Liver (tissue), 9 donors: ENCODE measurements around the gene DAP3. TPM values are rescaled to one million over a fixed set of nuclear protein-coding genes. Genes with fewer than 3 reads are reported as not detected.
"Not testable (repeated sequence)": the region's sequence is repeated elsewhere in the genome, so short reads cannot be mapped to it uniquely, and the experiment has no call there.

ENCODE experiments used
- DNase-seq: peaks from one replicate; pipeline ENCODE4 v3.0.0-alpha.2; 2017; ENCODE audit warnings: low spot score
- H3K27ac ChIP-seq, 2 donors: one replicate each; pipeline ENCODE4 v1.7.0; 2013; ENCODE audit warnings: inconsistent platforms in 2 of 2, low read length in 2 of 2, control low read depth in 1 of 2, low read depth in 1 of 2, mild to moderate bottlenecking in 1 of 2
- H3K27me3 ChIP-seq, 4 donors: one replicate each; pipeline versions ENCODE4 v1.6.1 to v1.7.0; 2013; ENCODE audit warnings: low read length in 3 of 4, inconsistent platforms in 1 of 4, mild to moderate bottlenecking in 1 of 4, moderate library complexity in 1 of 4; ENCODE audit not compliant: control insufficient read depth in 4 of 4, insufficient read depth in 4 of 4
- H3K36me3 ChIP-seq, 4 donors: one replicate each; pipeline versions ENCODE4 v1.6.1 to v1.7.0; 2013; ENCODE audit warnings: low read length in 3 of 4, mild to moderate bottlenecking in 3 of 4, low read depth in 1 of 4, moderate library complexity in 1 of 4; ENCODE audit not compliant: control insufficient read depth in 4 of 4, insufficient read depth in 3 of 4
- H3K4me1 ChIP-seq, 4 donors: one replicate each; pipeline versions ENCODE4 v1.6.1 to v1.7.0; 2013; ENCODE audit warnings: low read length in 3 of 4, mild to moderate bottlenecking in 3 of 4, moderate library complexity in 1 of 4; ENCODE audit not compliant: control insufficient read depth in 4 of 4, insufficient read depth in 4 of 4
- H3K4me3 ChIP-seq, 3 donors: one replicate each; pipeline versions ENCODE4 v1.6.1 to v1.7.0; 2013; ENCODE audit warnings: low read length in 3 of 3, control low read depth in 1 of 3, low read depth in 1 of 3, mild to moderate bottlenecking in 1 of 3
- H3K9ac ChIP-seq, 2 donors: one replicate each; pipeline ENCODE4 v1.7.0; 2013; ENCODE audit warnings: low read length in 2 of 2, mild to moderate bottlenecking in 2 of 2, moderate library complexity in 2 of 2, control low read depth in 1 of 2, low read depth in 1 of 2
- H3K9me3 ChIP-seq, 4 donors: one replicate each; pipeline versions ENCODE4 v1.6.1 to v1.7.0; 2013; ENCODE audit warnings: low read length in 3 of 4; ENCODE audit not compliant: control insufficient read depth in 4 of 4
- ATF3 ChIP-seq: IDR thresholded peaks from 2 replicates; pipeline ENCODE4 v1.6.1; 2016; ENCODE audit warnings: antibody characterized with exemption
- GABPA ChIP-seq, 2 donors: IDR thresholded peaks in 1 of 2; conservative IDR thresholded peaks in 1 of 2; 2 replicates each; pipeline ENCODE4 v1.6.1; 2016; ENCODE audit warnings: antibody characterized with exemption in 2 of 2, mild to moderate bottlenecking in 1 of 2, moderate library complexity in 1 of 2
- MAX ChIP-seq: IDR thresholded peaks from 2 replicates; pipeline ENCODE4 v1.6.1; 2016; ENCODE audit warnings: antibody characterized with exemption
- NR2F2 ChIP-seq: IDR thresholded peaks from 2 replicates; pipeline ENCODE4 v1.6.1; 2016; ENCODE audit warnings: antibody characterized with exemption
- RAD21 ChIP-seq, 2 donors: IDR thresholded peaks; 2 replicates each; pipeline ENCODE4 v1.6.1; 2016; ENCODE audit warnings: antibody characterized with exemption in 2 of 2, mild to moderate bottlenecking in 2 of 2
- REST ChIP-seq: IDR thresholded peaks from 2 replicates; pipeline ENCODE4 v1.6.1; 2016; ENCODE audit warnings: antibody characterized with exemption, mild to moderate bottlenecking
- SP1 ChIP-seq: IDR thresholded peaks from 2 replicates; pipeline ENCODE4 v1.6.1; 2018; ENCODE audit warnings: antibody characterized with exemption, mild to moderate bottlenecking
- ZBTB33 ChIP-seq: IDR thresholded peaks from 2 replicates; pipeline ENCODE4 v1.6.1; 2016; ENCODE audit warnings: antibody characterized with exemption
- WGBS: extraction: QIAGEN DNeasy Blood & Tissue Kit; methylation state at CpG from one replicate; pipeline ENCODE4 v1.1.7; 2013; 5-methylcytosine and 5-hydroxymethylcytosine counted together
- polyA plus RNA-seq, 2 donors: library from polyadenylated mRNA; stranded (reverse) in 1 of 2; unstranded in 1 of 2; fragments of 200-250 nt in 1 of 2; fragments of >200 nt in 1 of 2; fragmentation: Nextera tagmentation in 1 of 2; extraction: Ambion mirVana in 1 of 2; gene quantifications; one replicate each; pipeline versions ENCODE4 v1.2.1 to v1.2.3, GENCODE V29; 2013 to 2015
- total RNA-seq, 2 donors: library from RNA; depleted of rRNA; stranded (reverse); fragments of >200 nt; gene quantifications; one replicate each; pipeline ENCODE4 v1.2.3, GENCODE V29; 2014
- donor health status: healthy.
- donor health status: healthy.
- donor health status: healthy.
- donor health status: healthy.
- donor health status: healthy.

DAP3 gene
- total and polyA plus RNA-seq, 4 donors: 43.1 to 59.3 (median 57.3) TPM

- H3K4me3 ChIP-seq: no peak overlapping the region
- peaks cover 0 to 2% (median 0%) of the 10 kb centered on the region in 4 donors for H3K4me1 ChIP-seq
- H3K36me3 ChIP-seq: peaks cover 0 to 5% (median 2%) of the 10 kb centered on the region in 4 donors
- H3K27me3 ChIP-seq: no peaks in the 10 kb centered on the region
- DNase-seq: no peak
- H3K27ac ChIP-seq: no peak overlapping the region
- H3K9ac ChIP-seq: no peak overlapping the region
- H3K9me3 ChIP-seq: no peaks in the 10 kb centered on the region
- WGBS: 96% methylated on average over 3 of the region's 3 CpGs
- TF ChIP-seq RAD21 (IDR thresholded peaks at IDR 0.05) (no peak), ATF3 (no peak), MAX (no peak), GABPA (IDR thresholded peaks at IDR 0.05 in 1 of 2, conservative IDR thresholded peaks at IDR 0.05 in 1 of 2) (no peak), NR2F2 (no peak), SP1 (no peak), REST (no peak), ZBTB33 (no peak)
These were observed 20.5 kb downstream of the DAP3 start for GRCh38 chr1:155709391-155709790.

- not testable (repeated sequence) for H3K4me3 ChIP-seq, DNase-seq, H3K36me3 ChIP-seq, H3K4me1 ChIP-seq, H3K9ac ChIP-seq, H3K9me3 ChIP-seq, H3K27me3 ChIP-seq, H3K27ac ChIP-seq
- WGBS: 94% methylated on average over 3 of the region's 3 CpGs
These were observed 22.6 kb downstream of the DAP3 start for GRCh38 chr1:155711457-155711856.

GRCh38 chr1:155712636-155713035, 23.7 kb downstream of the DAP3 start:
- not testable (repeated sequence) for H3K27ac ChIP-seq, H3K9ac ChIP-seq, DNase-seq, H3K27me3 ChIP-seq, H3K36me3 ChIP-seq, H3K4me3 ChIP-seq, H3K9me3 ChIP-seq, H3K4me1 ChIP-seq
- peak; percentile 32 to 60 for TF ChIP-seq RAD21 (IDR thresholded peaks at IDR 0.05)
- WGBS: 95% methylated on average over 3 of the region's 3 CpGs
